SW480 (cell line): Measurements from ENCODE around the gene LCN10.

ENCODE experiments used
- DNase-seq: peaks from one replicate; pipeline ENCODE4 v3.0.0-alpha.2; 2016; ENCODE audit warnings: low spot score

LCN10 gene

DNA sequence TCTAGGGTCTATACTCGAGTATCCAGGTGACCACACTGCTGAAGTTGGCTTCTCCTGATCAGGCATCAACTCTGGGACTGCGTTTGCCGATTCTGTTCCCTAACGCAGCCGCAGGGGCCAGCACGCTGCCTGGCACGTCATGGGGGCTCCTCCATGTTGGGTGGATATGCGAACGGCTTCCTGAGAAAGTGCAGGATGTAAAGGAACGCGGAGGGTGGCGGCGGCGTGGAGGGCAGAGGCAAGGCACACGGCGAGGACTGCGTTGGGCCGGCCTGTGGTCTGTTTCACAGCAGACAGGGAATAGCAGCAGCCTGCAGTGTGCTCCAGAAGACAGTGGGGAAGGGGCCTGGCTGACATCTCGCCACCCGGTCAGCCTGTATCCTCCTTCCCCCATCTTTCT lies 3.8 kb downstream of the LCN10 start:
- no peak for DNase-seq

DNA sequence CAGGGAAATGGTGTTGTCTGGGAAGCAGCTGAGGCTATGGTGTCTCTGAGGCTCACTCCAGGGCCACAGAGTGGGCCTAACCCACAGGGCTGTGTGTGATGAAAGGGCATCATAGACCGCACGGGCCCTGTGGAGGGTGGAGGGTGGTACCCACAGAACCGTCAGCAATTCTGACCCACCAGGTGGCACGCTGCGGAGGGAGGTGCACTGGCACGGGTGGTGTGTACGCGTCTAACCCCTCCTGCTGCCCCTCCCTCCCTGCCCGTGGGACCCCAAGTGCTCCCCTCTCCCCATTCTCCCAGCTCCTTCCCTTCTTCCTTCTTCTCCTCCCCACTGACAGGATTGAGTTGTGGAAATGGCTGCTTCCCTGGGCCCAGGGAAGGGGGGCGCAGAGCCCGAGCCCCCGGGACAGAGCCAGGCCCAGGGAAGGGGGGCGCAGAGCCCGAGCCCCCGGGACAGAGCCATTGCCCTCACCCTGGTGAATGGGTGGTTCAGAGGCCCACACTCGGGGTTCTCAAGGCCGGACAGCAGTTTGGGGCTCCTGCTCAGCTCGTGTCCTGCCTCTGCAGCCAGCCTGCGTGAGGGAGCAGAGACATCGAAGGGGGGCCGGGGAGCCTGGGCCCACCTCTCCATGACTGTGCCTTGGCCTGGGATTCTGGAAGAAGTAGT lies 6.8 kb downstream of the LCN10 start:
- no peak for DNase-seq

DNA sequence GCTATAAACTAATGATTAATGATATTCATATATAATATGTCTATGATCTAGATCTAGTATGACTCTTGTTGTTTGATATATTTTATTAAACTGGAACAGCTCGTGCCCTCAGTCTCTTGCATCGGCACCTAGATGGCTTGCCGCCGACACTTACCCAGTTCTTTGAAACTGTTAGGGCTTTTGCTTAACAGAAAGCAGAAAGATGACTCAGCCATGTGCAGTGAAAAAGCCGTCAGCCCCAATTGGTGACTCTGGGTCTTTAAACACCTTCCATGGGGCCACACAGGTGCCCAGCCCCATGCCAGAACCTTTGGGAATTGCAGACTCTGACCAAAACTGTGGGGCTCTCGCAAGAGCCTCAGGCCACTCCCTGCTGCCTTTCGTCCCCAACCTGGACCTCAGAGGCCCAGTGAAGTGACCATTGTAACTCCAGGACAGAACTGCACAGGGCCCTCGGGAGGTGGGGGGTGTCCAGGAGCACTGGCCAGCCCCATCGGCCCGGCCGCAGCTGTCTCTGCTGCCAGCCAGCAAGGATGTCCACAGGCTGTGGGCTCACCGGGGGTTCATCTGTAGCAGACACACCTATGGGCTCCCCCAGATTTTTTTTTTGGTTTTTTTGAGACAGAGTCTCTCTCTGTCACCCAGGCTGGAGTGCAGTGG lies 7.8 kb downstream of the LCN10 start:
- DNase-seq = no peak

DNA sequence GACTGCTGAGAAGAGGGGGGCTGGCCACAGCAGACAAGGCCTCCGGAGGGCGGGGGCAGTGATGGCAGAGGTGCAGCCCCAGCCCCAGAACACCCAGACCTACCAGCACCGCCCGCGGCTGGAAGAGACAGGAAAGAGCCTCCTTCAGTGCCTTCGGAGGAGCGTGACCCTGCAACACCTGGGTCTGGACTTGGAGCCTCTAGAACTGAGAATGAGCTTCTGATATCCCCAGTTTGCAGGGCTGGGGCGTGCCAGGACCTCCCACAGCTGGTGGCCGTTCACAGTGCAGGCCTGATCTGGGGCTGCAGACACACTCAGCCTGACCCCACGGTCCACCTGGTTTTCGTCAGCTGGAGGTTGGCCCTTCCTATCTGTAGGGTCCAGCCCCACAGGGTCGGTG lies 9.1 kb downstream of the LCN10 start:
- DNase-seq = no peak

DNA sequence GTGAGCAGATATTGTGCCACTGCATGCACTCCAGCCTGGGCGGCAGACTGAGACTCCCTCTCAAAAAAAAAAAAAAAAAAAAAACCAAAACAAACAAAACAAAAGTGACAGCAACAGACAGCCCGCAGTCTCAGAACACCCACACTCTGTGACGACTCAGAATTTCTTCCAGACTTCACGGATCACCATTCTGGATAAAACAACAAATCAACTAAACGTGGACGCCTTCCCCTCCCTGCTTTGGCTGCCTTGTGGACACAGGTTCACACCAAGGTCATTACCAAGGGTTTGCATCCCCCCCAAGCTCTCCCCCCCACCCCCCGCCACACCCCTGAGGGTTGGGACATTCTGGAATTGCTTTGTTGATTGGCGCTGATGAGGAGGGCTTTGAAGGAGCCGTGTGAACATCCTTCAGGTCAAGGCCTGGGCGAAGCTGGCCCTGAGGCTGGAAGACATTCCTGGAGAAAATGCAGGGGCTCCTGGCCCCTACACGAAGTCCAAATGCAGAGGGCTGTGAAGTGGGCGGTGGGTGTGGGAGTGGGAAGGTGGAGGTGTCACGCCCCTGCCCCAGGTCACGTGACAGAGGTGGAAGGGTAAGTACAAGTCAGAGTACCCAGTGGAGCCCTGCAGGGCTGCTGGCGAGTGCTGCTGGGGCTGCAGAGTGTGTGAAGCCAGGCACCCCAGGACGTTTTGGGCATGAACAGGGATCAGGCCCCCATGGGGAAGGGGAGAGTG lies 10.1 kb downstream of the LCN10 start:
- no peak for DNase-seq

DNA sequence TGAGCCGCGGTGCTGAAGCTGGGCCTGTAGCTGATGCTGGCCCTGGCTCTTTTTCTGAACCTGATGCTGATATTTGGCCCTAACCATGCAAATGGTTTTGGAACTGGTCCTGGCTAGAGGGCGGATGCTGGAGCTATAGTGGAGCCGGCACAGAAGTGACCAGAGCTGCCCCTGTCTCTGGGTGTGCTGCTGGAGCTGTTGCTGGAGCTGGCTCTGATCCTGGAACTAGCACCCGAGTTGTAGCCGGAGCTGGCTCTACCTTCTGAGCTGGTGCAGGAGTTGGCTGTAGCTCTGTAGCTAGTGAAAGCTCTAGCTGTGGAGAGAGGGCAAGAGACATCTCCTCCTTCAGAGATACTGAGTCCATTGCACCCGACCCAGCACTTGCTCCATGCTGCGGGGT lies 12.8 kb downstream of the LCN10 start:
- no peak for DNase-seq

DNA sequence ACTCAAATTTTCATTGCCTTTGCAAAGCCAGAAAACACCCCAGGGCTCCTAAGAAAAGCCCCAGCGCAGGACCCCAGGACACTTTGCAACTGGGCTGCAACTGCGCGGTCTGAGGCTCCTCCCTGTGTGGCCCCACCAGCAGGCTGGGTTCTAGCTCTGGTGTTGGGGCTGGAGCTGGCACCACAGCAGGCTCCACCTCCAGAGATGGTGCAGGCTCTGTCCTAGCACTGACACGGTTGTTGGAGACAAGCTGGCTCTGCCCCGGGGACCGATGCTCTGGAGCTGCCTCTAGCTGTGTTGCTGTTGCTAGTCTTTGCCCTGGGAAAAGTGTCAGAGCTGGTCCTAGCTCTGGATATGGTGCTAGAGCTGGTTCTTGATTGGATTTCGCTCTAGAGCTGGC lies 13.6 kb downstream of the LCN10 start:
- DNase-seq = no peak

DNA sequence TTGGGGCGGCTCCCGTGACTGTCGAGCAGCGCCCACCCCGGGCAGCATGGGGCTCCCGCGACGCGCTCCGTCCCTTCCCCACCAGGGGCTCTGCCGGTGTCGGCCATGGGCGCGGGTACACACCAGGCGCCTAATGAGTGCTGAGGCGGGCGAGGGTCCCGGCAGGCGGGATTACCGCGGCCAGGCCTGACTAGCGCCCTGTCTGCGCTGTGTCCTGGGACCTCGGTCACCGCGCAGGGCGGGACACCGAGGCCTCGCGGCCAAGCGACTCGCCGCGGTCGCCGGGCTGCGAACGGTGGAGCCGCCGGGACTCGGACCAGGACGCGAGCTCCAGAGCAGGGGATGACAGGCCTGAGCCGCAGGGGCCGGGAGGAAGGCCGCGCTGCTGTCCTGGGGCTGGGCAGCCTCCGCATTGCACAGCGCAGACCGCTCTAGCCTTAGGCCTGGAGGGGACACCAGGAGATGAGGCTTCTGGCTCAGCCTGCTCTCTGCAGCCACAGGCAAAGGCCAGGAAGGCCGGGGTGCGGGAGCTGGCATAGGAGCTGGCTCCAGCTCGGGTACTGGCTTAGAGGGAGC lies 14.1 kb downstream of the LCN10 start:
- peak; percentile 46 for DNase-seq

DNA sequence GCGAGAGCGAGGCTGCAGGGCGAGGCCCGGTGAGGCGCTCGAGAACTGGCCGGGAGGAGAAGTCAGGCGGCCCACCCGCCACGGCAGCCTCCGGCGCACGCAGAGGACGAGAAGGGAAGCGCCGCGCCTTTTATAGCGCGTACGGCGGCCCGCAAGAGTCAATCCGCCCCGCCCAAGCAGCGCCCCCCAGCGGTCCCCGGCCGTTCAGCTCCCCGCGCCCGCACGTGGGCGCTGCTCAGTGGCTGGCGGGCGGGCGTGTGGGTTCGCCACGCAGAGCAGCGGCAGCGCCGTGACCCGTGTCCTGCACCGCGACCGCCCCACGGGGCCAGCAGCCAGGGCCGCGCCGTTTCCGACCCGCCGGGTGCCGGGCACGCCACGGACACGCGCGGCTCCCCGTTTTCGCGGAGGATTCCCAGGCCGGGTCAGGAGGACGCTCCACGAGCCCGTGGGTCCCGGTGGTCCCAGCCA lies 14.6 kb downstream of the LCN10 start:
- peak; percentile 78 for DNase-seq

DNA sequence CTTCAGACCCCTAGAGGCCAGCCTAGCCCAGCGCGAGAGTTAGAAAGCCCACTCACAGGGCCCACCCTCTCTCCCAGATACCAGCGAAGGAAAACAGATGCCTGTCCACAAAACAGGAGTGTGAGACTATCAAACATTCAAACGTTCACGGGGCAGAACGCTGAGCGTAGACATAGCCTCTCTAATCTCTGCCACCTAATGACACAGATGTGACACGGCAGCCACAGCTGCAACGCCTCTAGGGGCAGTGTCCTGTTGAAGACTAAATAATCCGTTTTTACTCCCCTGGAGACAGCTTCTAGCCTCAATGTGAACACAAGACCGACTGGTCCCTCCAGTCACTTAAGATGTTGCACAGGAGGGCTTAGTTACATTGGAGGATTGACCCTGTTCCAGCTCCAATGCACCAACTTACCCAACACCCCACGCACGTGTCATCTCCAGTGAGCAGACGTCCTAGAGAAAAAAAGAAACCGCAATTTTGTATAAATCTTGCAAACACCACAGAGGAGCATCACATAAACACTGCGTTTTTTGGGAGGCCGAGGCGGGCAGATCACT lies 16.0 kb downstream of the LCN10 start:
- DNase-seq = peak; percentile 59

DNA sequence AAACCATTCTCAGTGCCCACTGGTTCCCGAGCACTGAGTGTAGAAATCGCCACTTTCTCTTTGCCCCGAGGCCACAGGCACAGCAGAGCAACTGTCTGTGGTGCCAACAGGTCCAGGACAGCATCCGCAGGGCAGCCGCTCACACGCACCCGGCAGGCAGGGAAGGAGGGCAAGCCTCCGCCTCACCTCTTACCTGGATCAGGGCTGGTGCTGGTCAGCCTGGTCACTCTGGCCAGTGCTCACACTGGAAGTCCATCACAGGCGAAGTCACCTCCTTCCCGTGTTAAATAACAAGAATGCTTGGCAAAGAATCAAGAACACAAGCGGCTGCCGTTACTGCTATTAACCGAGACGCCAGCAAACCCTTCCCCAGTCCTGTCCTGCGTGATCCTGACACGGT lies 16.6 kb downstream of the LCN10 start:
- DNase-seq = no peak

DNA sequence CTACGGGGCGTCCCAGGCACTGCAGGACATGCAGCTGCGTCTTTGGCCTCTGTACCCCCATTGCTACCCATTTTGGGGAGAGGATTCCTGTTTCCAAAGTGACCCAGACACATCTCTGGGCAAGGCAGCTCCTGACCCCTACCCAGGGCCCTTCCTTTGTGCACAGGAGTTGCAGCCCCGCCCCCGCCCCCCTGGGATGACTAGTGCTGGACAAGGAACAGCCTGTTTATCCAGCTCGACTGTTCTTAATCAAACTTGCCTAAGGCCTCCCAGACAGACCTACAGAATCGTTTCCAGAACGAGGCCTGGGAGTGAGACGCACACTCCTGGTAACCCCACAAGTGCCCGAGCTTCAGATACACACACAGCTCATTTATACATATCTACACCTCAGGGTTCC lies 17.1 kb downstream of the LCN10 start:
- no peak for DNase-seq

DNA sequence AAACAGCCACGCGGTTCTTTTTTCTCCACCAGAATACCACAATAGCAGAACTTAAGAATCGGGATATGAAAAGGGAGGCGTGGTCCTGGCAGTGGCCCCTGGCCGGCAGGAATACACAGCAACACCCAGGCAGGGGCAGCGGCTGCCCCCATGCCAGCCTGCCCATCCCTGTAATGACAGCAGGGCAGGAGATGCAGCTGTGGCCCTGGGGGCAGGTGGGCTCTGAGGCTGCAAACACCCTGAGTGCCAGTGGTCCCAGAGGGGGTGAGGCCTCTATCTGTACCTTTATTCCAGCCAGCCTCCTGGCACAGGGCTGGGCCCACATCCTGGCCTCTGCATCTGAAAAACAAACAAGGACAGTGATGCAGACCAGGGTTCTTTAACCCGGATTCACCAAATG lies 18.0 kb downstream of the LCN10 start:
- DNase-seq = no peak

DNA sequence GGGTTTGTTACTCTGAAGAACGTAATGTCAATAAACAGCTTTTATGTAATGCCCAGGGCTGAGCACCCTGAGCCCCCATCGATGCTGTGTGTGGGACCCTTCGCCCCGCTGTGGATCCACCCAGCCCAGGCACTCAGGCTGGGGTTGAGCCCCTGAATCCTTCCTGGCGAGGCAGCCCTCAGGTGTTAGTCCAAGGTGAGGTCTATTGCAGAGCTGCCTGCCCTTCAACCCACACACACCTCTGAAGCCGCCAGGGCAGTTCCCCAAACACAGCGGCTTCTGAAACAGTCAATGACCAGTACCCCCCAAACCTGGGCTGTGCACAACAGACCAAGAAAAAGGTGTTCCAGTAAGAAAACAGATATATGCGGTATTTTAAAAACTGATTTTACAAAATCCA lies 18.8 kb downstream of the LCN10 start:
- DNase-seq = no peak

DNA sequence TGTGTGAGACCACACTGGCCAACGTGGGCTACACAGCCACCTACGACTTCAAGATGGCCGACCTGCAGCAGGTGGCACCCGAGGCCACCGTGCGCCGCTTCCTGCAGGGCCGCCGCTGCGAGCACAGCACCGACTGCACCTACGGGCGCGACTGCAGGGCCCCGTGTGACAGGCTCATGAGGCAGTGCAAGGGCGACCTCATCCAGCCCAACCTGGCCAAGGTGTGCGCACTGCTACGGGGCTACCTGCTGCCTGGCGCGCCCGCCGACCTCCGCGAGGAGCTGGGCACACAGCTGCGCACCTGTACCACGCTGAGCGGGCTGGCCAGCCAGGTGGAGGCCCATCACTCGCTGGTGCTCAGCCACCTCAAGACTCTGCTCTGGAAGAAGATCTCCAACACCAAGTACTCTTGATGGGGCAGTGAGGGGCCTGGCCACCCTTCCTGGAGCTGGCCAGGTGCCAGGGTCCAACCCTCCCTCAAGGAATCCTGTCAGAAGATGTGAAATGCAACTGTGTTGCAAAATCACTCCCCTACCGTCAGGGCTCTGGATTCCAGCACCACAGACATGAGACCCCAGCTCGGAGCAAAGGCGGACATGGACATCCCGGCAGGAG lies 19.3 kb downstream of the LCN10 start:
- DNase-seq = no peak

DNA sequence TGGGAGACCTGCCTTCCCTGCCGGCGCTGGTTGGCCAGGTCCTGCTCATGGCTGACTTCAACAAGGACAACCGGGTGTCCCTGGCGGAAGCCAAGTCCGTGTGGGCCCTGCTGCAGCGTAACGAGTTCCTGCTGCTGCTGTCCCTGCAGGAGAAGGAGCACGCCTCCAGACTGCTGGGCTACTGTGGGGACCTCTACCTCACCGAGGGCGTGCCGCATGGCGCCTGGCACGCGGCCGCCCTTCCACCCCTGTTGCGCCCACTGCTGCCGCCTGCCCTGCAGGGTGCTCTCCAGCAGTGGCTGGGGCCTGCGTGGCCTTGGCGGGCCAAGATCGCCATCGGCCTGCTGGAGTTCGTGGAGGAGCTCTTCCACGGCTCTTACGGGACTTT lies 19.8 kb downstream of the LCN10 start:
- no peak for DNase-seq

DNA sequence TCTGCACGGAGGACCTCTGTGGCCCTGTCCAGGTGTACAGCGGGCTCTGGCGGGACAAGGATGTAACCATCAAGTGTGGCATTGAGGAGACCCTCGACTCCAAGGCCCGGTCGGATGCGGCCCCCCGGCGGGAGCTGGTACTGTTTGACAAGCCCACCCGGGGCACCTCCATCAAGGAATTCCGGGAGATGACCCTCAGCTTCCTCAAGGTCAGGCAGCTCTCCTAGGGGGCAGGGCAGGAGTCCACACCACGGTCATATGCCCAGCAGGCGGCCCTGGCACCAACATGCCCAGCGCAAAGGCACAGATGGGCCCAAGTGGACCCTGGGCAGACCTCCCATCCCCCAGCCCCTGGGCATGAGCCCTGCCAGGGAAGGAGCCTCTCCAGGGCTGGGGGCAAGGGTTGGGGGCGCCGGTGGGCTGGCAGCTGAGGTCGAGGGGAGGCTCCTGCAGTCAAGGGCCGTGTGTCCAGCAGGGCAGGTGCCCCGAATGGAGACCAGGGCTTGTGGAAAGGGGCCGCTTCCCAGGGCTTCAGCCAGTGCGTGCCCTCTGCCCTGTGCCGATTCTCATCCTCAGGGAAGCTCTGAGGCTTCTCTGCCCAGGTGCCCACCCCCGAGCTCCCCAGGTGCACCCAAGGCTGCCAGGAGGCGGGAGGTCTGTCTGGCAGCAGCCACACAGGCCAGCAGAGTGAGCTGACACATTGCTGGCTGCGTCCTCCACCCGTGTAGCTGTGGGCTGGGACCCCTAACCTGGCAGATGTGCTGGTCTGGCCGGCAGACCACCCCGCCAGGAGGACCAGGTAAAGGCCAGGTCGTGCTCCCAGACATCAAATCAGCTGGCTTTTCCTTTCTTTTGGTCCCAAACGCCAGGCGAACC lies 20.4 kb downstream of the LCN10 start:
- no peak for DNase-seq

DNA sequence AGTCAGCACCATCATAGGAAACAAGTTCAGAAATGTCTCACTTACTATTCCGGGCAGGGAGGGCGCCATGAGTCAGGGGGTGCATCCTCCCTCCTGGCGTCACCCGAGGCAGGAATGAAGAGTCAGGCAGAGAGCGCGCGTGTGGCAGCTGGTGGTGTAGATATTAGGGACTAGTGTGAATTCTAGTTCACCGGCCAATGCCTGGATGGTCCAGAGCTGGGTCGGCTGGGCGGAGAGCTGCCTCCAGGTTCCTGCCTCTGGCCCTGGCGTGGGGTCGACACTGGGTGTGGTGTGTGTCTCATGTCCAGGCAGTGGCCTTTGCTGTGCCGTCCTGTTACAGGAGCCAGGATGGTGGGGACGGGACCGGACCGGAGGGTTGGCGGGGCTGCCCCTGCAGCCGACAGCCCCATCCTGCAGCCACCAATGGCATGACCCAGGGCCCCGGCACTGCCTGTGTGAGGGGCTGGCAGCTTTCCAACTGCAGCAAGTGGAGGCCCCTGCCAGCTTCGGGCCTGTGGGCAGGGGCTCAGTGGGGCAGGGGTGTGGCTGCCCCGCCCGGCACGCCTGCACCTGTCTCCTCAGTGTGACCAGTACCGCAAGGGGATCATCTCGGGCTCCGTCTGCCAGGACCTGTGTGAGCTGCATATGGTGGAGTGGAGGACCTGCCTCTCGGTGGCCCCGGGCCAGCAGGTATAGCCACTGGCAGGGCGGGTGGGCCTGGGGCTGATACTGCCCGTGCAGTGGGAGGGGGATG lies 21.2 kb downstream of the LCN10 start:
- no peak for DNase-seq

DNA sequence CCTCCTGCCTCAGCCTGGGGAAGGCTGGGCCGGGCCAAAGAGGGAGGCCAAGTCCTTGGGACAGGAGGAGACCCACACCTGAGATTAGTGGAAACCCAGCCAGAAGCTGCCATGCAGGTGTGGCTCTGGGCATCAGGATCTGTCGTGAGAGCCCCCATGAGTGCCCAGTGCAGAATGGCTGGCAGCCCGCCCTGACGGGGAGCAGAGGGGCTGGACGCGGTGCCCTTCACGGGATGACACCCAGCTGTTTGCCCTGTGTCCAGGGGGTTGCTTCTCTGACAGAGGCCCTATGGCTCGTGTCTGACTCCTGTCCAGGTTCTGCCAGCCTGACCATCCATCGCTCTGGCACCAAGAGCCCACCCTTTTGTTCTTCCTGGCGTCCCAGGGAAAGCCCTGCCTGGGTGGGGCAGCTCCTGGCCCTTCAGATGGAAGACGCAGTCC lies 21.8 kb downstream of the LCN10 start:
- no peak for DNase-seq

DNA sequence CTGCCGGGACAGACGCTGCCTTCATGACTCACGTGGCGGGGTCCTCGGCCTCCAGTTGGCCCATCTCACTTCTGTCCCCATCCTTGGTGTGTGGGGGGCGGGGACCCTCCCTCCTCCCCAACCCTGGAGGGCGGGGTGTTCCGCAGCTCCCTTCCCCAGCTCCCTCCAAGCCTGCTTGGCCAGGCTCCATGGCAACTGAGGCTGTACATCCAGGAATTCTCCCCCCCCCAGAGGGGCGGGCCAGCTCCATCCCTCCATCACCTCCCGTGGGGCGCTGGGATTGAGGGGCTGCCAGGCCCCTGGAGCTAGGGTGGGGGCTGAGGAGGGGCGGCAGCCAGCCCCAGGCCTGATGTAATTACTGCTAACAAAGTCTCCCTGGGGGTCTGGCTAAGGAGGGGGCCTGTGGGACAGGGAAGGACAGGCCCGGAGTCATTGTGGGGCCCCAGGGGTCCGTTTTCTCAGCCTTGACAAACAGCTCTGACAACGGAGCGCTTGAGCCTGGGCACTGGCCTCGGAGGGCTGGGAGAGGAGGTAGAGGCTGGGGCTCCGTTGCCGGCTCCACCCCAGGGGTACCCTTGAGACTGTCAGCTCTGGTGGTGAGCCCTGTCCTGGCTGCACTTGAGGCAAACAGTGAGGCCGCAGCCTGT lies 22.4 kb downstream of the LCN10 start:
- no peak for DNase-seq
